ENCODE data around the gene TTC9B. TPM values are rescaled to one million over a fixed set of nuclear protein-coding genes. Genes with fewer than 3 reads are reported as not detected.

TTC9B gene
- total and polyA plus RNA-seq, 2 donors from 2014 or later = not detected

DNA sequence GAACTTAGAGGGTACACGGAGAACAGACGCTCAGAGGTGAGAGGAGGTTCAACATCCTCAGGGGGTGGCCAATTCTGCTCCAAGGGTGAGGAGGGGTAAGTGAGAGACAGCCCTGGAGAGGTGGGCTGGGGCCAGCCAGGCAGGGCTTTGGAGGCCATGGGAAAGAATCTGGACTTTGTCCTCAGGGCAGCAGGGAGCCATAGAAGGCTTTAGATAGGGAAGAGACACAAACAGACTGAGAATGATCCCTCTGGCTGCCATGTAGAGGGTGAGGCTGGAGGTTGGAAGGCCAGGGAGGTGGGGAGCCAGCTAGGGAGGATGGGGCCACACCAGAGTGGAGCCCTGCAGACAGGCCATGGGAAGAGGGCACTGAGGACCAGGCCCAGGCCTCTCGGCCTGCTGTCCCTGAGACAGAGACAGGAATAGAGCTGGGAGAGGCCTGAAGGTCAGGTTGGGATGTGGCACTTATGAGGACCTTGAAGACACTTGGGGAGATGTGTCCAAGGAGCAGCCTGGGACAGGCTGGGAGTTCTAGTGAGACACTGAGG, 37.5 kb upstream of the TTC9B start:
- Histone ChIP-seq H3K9me3 (ENCODE audit: control insufficient read depth in 2 of 3, insufficient read depth in 1 of 3, low read length in 3 of 3) (no peaks in the 10 kb centered on the region), H3K27me3 (ENCODE audit: control insufficient read depth, insufficient read depth, low read length) (no peaks in the 10 kb centered on the region), H3K36me3 (ENCODE audit: control insufficient read depth in 2 of 3, insufficient read depth in 3 of 3, low read length in 3 of 3) (peaks cover 2 to 22% (median 9%) of the 10 kb centered on the region in 3 donors), H3K9ac (ENCODE audit: low read length in 3 of 3) (peak overlapping the region in 1 of 3 donors; percentile 44), H3K27ac (ENCODE audit: low read depth in 2 of 2, low read length in 2 of 2) (peak overlapping the region; percentile 79 to 86), H3K4me3 (ENCODE audit: low read length in 3 of 3) (no peak overlapping the region), H3K4me1 (ENCODE audit: control insufficient read depth in 2 of 3, insufficient read depth in 2 of 3, low read depth in 1 of 3, low read length in 3 of 3) (peaks cover 0 to 16% (median 9%) of the 10 kb centered on the region in 3 donors)
- intact Hi-C loops (cut with DNase I) = no loop called here
- FAIRE-seq (no peak), DNase-seq (peak in 1 of 5 donors; percentile 43)
- TF ChIP-seq, protein P1, sequence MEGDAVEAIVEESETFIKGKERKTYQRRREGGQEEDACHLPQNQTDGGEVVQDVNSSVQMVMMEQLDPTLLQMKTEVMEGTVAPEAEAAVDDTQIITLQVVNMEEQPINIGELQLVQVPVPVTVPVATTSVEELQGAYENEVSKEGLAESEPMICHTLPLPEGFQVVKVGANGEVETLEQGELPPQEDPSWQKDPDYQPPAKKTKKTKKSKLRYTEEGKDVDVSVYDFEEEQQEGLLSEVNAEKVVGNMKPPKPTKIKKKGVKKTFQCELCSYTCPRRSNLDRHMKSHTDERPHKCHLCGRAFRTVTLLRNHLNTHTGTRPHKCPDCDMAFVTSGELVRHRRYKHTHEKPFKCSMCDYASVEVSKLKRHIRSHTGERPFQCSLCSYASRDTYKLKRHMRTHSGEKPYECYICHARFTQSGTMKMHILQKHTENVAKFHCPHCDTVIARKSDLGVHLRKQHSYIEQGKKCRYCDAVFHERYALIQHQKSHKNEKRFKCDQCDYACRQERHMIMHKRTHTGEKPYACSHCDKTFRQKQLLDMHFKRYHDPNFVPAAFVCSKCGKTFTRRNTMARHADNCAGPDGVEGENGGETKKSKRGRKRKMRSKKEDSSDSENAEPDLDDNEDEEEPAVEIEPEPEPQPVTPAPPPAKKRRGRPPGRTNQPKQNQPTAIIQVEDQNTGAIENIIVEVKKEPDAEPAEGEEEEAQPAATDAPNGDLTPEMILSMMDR (IDR thresholded peaks at IDR 0.05; ENCODE audit: borderline replicate concordance, extremely low read depth, insufficient read depth) = no peak

- intact Hi-C loops (cut with DNase I) = no loop called here
- Histone ChIP-seq H3K9me3 (ENCODE audit: control insufficient read depth in 2 of 3, insufficient read depth in 1 of 3, low read length in 3 of 3) (no peaks in the 10 kb centered on the region), H3K9ac (ENCODE audit: low read length in 3 of 3) (no peak overlapping the region), H3K27me3 (ENCODE audit: control insufficient read depth, insufficient read depth, low read length) (no peaks in the 10 kb centered on the region), H3K36me3 (ENCODE audit: control insufficient read depth in 2 of 3, insufficient read depth in 3 of 3, low read length in 3 of 3) (peaks cover 3 to 22% (median 9%) of the 10 kb centered on the region in 3 donors), H3K27ac (ENCODE audit: low read depth in 2 of 2, low read length in 2 of 2) (peak overlapping the region in 1 of 2 donors; percentile 86), H3K4me3 (ENCODE audit: low read length in 3 of 3) (no peak overlapping the region), H3K4me1 (ENCODE audit: control insufficient read depth in 2 of 3, insufficient read depth in 2 of 3, low read depth in 1 of 3, low read length in 3 of 3) (peaks cover 0 to 16% (median 9%) of the 10 kb centered on the region in 3 donors)
- TF ChIP-seq, protein P1 (IDR thresholded peaks at IDR 0.05; ENCODE audit: borderline replicate concordance, extremely low read depth, insufficient read depth) = no peak
- FAIRE-seq (no peak), DNase-seq (peak in 1 of 5 donors; percentile 54)
Measured at GRCh38 chr19:40254714-40255418, 36.7 kb upstream of the TTC9B start.

DNA sequence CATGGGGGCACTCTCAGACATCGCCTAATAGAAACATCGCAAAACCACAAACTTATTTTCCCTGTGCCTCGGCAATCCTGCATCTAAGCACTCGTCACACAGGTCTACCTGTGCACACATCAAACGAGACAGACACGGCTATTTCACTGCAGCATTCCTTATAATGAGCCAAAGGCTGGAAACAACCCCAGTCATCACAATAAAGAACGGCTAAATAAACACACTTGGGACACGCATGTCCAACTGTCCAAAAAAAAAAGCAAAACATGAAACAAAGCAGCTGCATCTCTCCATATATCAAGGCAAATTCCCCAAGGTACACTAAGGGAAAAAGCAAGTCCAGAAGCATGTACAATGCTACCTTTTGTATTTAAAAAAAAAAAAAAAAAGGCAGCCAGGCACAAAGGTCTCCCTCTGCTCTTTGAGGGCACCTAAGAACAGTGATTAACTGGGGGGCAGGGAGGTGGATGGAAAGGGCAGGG, 35.5 kb upstream of the TTC9B start:
- TF ChIP-seq, protein P1 (IDR thresholded peaks at IDR 0.05; ENCODE audit: borderline replicate concordance, extremely low read depth, insufficient read depth) = no peak
- Histone ChIP-seq H3K36me3 (ENCODE audit: control insufficient read depth in 2 of 3, insufficient read depth in 3 of 3, low read length in 3 of 3) (peaks cover 4 to 22% (median 9%) of the 10 kb centered on the region in 3 donors), H3K4me1 (ENCODE audit: control insufficient read depth in 2 of 3, insufficient read depth in 2 of 3, low read depth in 1 of 3, low read length in 3 of 3) (peaks cover 0 to 16% (median 9%) of the 10 kb centered on the region in 3 donors), H3K27ac (ENCODE audit: low read depth in 2 of 2, low read length in 2 of 2) (no peak overlapping the region), H3K27me3 (ENCODE audit: control insufficient read depth, insufficient read depth, low read length) (no peaks in the 10 kb centered on the region), H3K9me3 (ENCODE audit: control insufficient read depth in 2 of 3, insufficient read depth in 1 of 3, low read length in 3 of 3) (no peaks in the 10 kb centered on the region), H3K9ac (ENCODE audit: low read length in 3 of 3) (no peak overlapping the region), H3K4me3 (ENCODE audit: low read length in 3 of 3) (no peak overlapping the region)
- intact Hi-C loops (cut with DNase I) = no loop called here
- DNase-seq (peak in 1 of 5 donors; percentile 10), FAIRE-seq (no peak)
